Measurements from ENCODE around the gene METTL3. TPM values are rescaled to one million over a fixed set of nuclear protein-coding genes. Genes with fewer than 3 reads are reported as not detected.

METTL3 gene
- total and polyA plus RNA-seq, 2 donors (not counting 3 experiments of a cell fraction or from before 2014, with no cell fraction given) = 65.0 to 85.3 TPM

- Histone ChIP-seq H3K9me1 (replicated peaks; ENCODE audit: control insufficient read depth, extremely low read depth, insufficient read depth, low read length) (no peaks in the 10 kb centered on the region), H3K27ac (ENCODE audit: insufficient read depth, low read depth, low read length) (no peak within 1 kb of the TSS), H3K4me2 (ENCODE audit: insufficient read depth, low read length) (peak within 1 kb of the TSS; percentile 55), H3K4me3 (replicated peaks in 1 of 3; ENCODE audit: insufficient read depth in 1 of 3, low read depth in 1 of 3, low read length in 3 of 3) (peak within 1 kb of the TSS; percentile 32 to 80 (median 67)), H3K4me1 (ENCODE audit: control insufficient read depth, extremely low read depth, insufficient read depth, low read length) (peaks cover 3% of the 10 kb centered on the region), H3K36me3 (ENCODE audit: control insufficient read depth in 2 of 2, extremely low read depth in 1 of 2, insufficient read depth in 2 of 2, low read length in 2 of 2) (no peaks in the 10 kb centered on the region), H2AFZ (ENCODE audit: low read depth, low read length) (peak within 1 kb of the TSS; percentile 88), H3K9me3 (replicated peaks; ENCODE audit: control insufficient read depth, insufficient read depth, low read length) (no peaks in the 10 kb centered on the region), H3K9ac (replicated peaks; ENCODE audit: extremely low read depth, insufficient read depth, low read length) (peak within 1 kb of the TSS; percentile 29), H3K27me3 (ENCODE audit: control insufficient read depth in 2 of 2, insufficient read depth in 2 of 2, low read length in 2 of 2) (peaks cover 20 to 21% of the 10 kb centered on the region in 2 experiments), H4K20me1 (replicated peaks; ENCODE audit: control insufficient read depth, extremely low read depth, insufficient read depth, low read length) (no peaks in the 10 kb centered on the region), H3K79me2 (ENCODE audit: control insufficient read depth, insufficient read depth, low read length) (no peaks in the 10 kb centered on the region)
- no TSS peak for BruUV-seq (replicated peaks)
- DNase-seq (ENCODE audit: low read depth, low spot score) = peak; percentile 63
- CTCF ChIA-PET = interaction anchor here (0.9 to 3.1 kb wide), 5 partner anchors 12 to 30 kb away, joined by 3 to 28 read pairs (median 8); partner anchors contain the start of gene METTL3
- FAIRE-seq = peak; percentile 59
- dilution Hi-C loops (cut with MboI; ENCODE audit: extremely low pct_ligation_motif_present, low sequenced_read_pairs) = no loop called here
- POLR2A ChIA-PET = interaction anchor here (0.6 to 1.9 kb wide), 2 partner anchors 15 to 306 kb away, joined by 6 to 19 read pairs; partner anchors contain the start of gene METTL3
- TF ChIP-seq EZH2 (IDR thresholded peaks at IDR 0.05; ENCODE audit: borderline replicate concordance, low read depth, low read length, severe bottlenecking) = no peak
- no peak for TF ChIP-seq CTCF (IDR thresholded peaks at IDR 0.05; ENCODE audit: extremely low read depth in 1 of 2, insufficient read depth in 1 of 2, low read depth in 1 of 2, low read length in 2 of 2)
- no peak for TF ChIP-seq MAX (IDR thresholded peaks at IDR 0.05; ENCODE audit: insufficient read depth, insufficient read length)
- TF ChIP-seq JUN (IDR thresholded peaks at IDR 0.05; ENCODE audit: borderline replicate concordance, insufficient read depth, insufficient read length, low read depth) = no peak
- no peak for TF ChIP-seq POLR2A (IDR thresholded peaks at IDR 0.05; ENCODE audit: low read depth, low read length)
- TF ChIP-seq GATA2 (IDR thresholded peaks at IDR 0.05; ENCODE audit: insufficient read depth, insufficient read length, low read depth, low read length) = no peak
- no peak for TF ChIP-seq MYC (IDR thresholded peaks at IDR 0.05; ENCODE audit: low read depth, low read length)
- TF ChIP-seq FOS (IDR thresholded peaks at IDR 0.05; ENCODE audit: borderline replicate concordance, insufficient read depth, low read length) = no peak
- TF ChIP-seq POLR2AphosphoS5 (IDR thresholded peaks at IDR 0.05; ENCODE audit: insufficient read depth, low read depth, low read length) = no peak
- intact Hi-C loops (cut with micrococcal nuclease) = loop anchor here (1.0 kb wide), 1 partner anchor 15 kb away; the partner anchor contains the start of gene METTL3
These were observed 15.0 kb upstream of the METTL3 start, which contains the start of gene SALL2 for GRCh38 chr14:21525962-21526671. Gene SALL2 (minus strand): TSS chr14:21526346. CDS start chr14:21526127, 219 bp downstream.

All from endothelial cell of umbilical vein (primary cell).